ENCODE data around the gene MDK. TPM values are rescaled to one million over a fixed set of nuclear protein-coding genes. Genes with fewer than 3 reads are reported as not detected.

MDK gene
- total RNA-seq, 1 experiment from 2014 or later: 286 TPM

GRCh38 chr11:46377290-46377689 lies 4.2 kb upstream of the MDK start:
- Histone ChIP-seq H3K79me2 (ENCODE audit: insufficient read depth, low read length) (peaks cover 5% of the 10 kb centered on the region; the same call in 1 of the 2 replicates), H3K36me3 (ENCODE audit: control insufficient read depth in 1 of 2, insufficient read depth in 2 of 2, low read length in 2 of 2) (peaks cover 0 to 4% of the 10 kb centered on the region in 2 experiments; a peak in 2 of 4 replicates), H3K27ac (ENCODE audit: low read depth, low read length) (no peak overlapping the region), H3K9ac (ENCODE audit: low read length) (no peak overlapping the region), H3K27me3 (ENCODE audit: insufficient read depth, low read length) (no peaks in the 10 kb centered on the region), H4K20me1 (ENCODE audit: insufficient read depth) (no peaks in the 10 kb centered on the region), H3K4me1 (ENCODE audit: control insufficient read depth in 1 of 2, insufficient read depth in 2 of 2, low read length in 2 of 2) (peaks cover 4 to 28% of the 10 kb centered on the region in 2 experiments; a peak in 3 of 4 replicates), H3K9me3 (ENCODE audit: control insufficient read depth in 1 of 2, insufficient read depth in 1 of 2, low read depth in 1 of 2, low read length in 2 of 2) (no peaks in the 10 kb centered on the region), H3K4me3 (replicated peaks in 1 of 2; ENCODE audit: low read depth in 1 of 2, low read length in 2 of 2) (no peak overlapping the region), H3K4me2 (ENCODE audit: low read length) (no peak overlapping the region), H2AFZ (ENCODE audit: low read depth, low read length, poor library complexity, severe bottlenecking) (no peak overlapping the region), H3K9me2 (ENCODE audit: insufficient read depth) (no peaks in the 10 kb centered on the region)
- no peak for DNase-seq (ENCODE audit: low read depth, low spot score)
- CTCF ChIA-PET: interaction anchor here (1.1 kb wide), 1 partner anchor 15 kb away, joined by 3 read pairs; no protein-coding TSS in a partner anchor
- RAD21 ChIA-PET (ENCODE audit: low non-redundant PET in 1 of 2, low total read pairs in 2 of 2, uncharacterized antibody in 2 of 2, unreplicated experiment in 2 of 2): no interaction called here
- intact Hi-C loops (cut with micrococcal nuclease): no loop called here
- ATAC-seq: no peak
- POLR2A ChIA-PET: no interaction called here
- TF ChIP-seq POLR2A (IDR thresholded peaks at IDR 0.05; ENCODE audit: borderline replicate concordance, extremely low read depth, insufficient read depth, insufficient read length): no peak
- no peak for TF ChIP-seq CEBPB (IDR thresholded peaks at IDR 0.05; ENCODE audit: low read depth)
- TF ChIP-seq, protein P1, sequence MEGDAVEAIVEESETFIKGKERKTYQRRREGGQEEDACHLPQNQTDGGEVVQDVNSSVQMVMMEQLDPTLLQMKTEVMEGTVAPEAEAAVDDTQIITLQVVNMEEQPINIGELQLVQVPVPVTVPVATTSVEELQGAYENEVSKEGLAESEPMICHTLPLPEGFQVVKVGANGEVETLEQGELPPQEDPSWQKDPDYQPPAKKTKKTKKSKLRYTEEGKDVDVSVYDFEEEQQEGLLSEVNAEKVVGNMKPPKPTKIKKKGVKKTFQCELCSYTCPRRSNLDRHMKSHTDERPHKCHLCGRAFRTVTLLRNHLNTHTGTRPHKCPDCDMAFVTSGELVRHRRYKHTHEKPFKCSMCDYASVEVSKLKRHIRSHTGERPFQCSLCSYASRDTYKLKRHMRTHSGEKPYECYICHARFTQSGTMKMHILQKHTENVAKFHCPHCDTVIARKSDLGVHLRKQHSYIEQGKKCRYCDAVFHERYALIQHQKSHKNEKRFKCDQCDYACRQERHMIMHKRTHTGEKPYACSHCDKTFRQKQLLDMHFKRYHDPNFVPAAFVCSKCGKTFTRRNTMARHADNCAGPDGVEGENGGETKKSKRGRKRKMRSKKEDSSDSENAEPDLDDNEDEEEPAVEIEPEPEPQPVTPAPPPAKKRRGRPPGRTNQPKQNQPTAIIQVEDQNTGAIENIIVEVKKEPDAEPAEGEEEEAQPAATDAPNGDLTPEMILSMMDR (IDR thresholded peaks at IDR 0.05 in 2 of 3, conservative IDR thresholded peaks at IDR 0.05 in 1 of 3; ENCODE audit: borderline replicate concordance in 1 of 3, insufficient read depth in 1 of 3, low read depth in 2 of 3, low read length in 2 of 3): no peak
- no peak for TF ChIP-seq YY1 (IDR thresholded peaks at IDR 0.05; ENCODE audit: extremely low read depth, insufficient replicate concordance, low read depth, low read length)
- TF ChIP-seq ZBTB33 (IDR thresholded peaks at IDR 0.05; ENCODE audit: extremely low read depth, insufficient replicate concordance, low read length): no peak
- no peak for TF ChIP-seq FOSL1 (IDR thresholded peaks at IDR 0.05; ENCODE audit: low read depth)
- BruUV-seq (replicated peaks): no TSS peak
